ENCODE data around the gene OR51T1.

- TF ChIP-seq CTCF (IDR thresholded peaks at IDR 0.05; ENCODE audit: low read depth, low read length) = no peak
- no peak for TF ChIP-seq EZH2phosphoT487 (IDR thresholded peaks at IDR 0.05; ENCODE audit: low read depth)
Measured at GRCh38 chr11:4863876-4864275, 17.8 kb upstream of the OR51T1 start.
